HCT116 (cell line): ENCODE results near the gene SIL1. TPM values are rescaled to one million over a fixed set of nuclear protein-coding genes. Genes with fewer than 3 reads are reported as not detected.

Experiments
- ATAC-seq: fragments of 200-7000 bp; cut with Tn5 transposase; 2 replicates; pipeline ENCODE4 v1.9.1; 2020; ENCODE audit warnings: mild to moderate bottlenecking, moderate library complexity
- BruUV-seq: library from RNA; stranded (reverse); fragments of 400-500 nt; replicated peaks from 2 replicates; lab custom pipeline; 2021; lab: Mats Ljungman, UMichigan
- CTCF ChIA-PET: fragments of 300-600 bp; sonication (Branson Sonifier 250); formaldehyde crosslinking; loops from one replicate; lab custom pipeline; 2021; ENCODE audit warnings: antibody characterized with exemption; lab: Charles Lee
- POLR2A ChIA-PET: fragments of 300-600, 350-600 bp; sonication (Branson Sonifier 250); formaldehyde crosslinking; loops from one replicate; lab custom pipeline; 2021; ENCODE audit warnings: antibody characterized with exemption; lab: Charles Lee
- RAD21 ChIA-PET, 2 experiments: fragments of 300-600 bp; sonication (Branson Sonifier 250); formaldehyde crosslinking; loops; one replicate each; lab custom pipeline; 2023; ENCODE audit warnings: low total read pairs in 2 of 2; ENCODE audit not compliant: uncharacterized antibody in 2 of 2, unreplicated experiment in 2 of 2, low non-redundant PET in 1 of 2; lab: Charles Lee
- DNase-seq: peaks from one replicate; pipeline ENCODE4 v3.0.0-alpha.2; 2010; ENCODE audit warnings: low read depth, low spot score
- H2AFZ ChIP-seq: fragments of 200-600 bp; shearing (Covaris generic), sonication (generic); 2 replicates; pipeline ENCODE4 v1.6.1; 2017; ENCODE audit warnings: low read depth, mixed run types, mixed read lengths, antibody characterized with exemption, low read length; ENCODE audit not compliant: poor library complexity, severe bottlenecking
- H3K27ac ChIP-seq: 2 replicates; pipeline ENCODE4 v1.5.1; 2012; ENCODE audit warnings: low read depth, low read length
- H3K27me3 ChIP-seq: fragments of 200-600 bp; sonication (generic); 2 replicates; pipeline ENCODE4 v1.6.1; 2016; ENCODE audit warnings: mixed run types, low read length, mixed read lengths; ENCODE audit not compliant: insufficient read depth
- H3K36me3 ChIP-seq, 2 experiments: fragments of 200-500 bp in 1 of 2; fragments of 200-600 bp in 1 of 2; sonication (Bioruptor generic) in 1 of 2; sonication (generic) in 1 of 2; 2 replicates each; pipeline versions ENCODE4 v1.5.1 to v1.6.1; 2014 to 2016; ENCODE audit warnings: low read length in 2 of 2, inconsistent platforms in 1 of 2, mixed read lengths in 1 of 2, mixed run types in 1 of 2; ENCODE audit not compliant: insufficient read depth in 2 of 2, control insufficient read depth in 1 of 2
- H3K4me1 ChIP-seq, 2 experiments: fragments of 200-600 bp in 1 of 2; sonication (generic) in 1 of 2; 2 replicates each; pipeline versions ENCODE4 v1.5.1 to v1.6.1; 2012 to 2017; ENCODE audit warnings: low read length in 2 of 2, inconsistent platforms in 1 of 2, mild to moderate bottlenecking in 1 of 2, mixed read lengths in 1 of 2, mixed run types in 1 of 2, moderate library complexity in 1 of 2; ENCODE audit not compliant: insufficient read depth in 2 of 2, control insufficient read depth in 1 of 2
- H3K4me2 ChIP-seq: fragments of 200-600 bp; sonication (generic); 2 replicates; pipeline ENCODE4 v1.6.1; 2017; ENCODE audit warnings: mixed run types, low read length, mixed read lengths
- H3K4me3 ChIP-seq, 2 experiments: fragments of 200-600 bp in 1 of 2; sonication (generic) in 1 of 2; replicated peaks in 1 of 2; 2 replicates each; pipeline ENCODE4 v1.5.1; 2011 to 2016; ENCODE audit warnings: low read length in 2 of 2, control low read depth in 1 of 2, low read depth in 1 of 2, mild to moderate bottlenecking in 1 of 2, mixed read lengths in 1 of 2, mixed run types in 1 of 2
- H3K79me2 ChIP-seq: fragments of 200-600 bp; sonication (generic); 2 replicates; pipeline ENCODE4 v1.6.1; 2017; ENCODE audit warnings: mild to moderate bottlenecking, mixed run types, low read length, moderate library complexity, mixed read lengths; ENCODE audit not compliant: insufficient read depth
- H3K9ac ChIP-seq: fragments of 200-600 bp; sonication (generic); 2 replicates; pipeline ENCODE4 v1.6.1; 2016; ENCODE audit warnings: low read length, mixed read lengths
- H3K9me2 ChIP-seq: fragments of 200-600 bp; sonication (generic), shearing (Covaris generic); 2 replicates; pipeline ENCODE4 v1.6.1; 2017; ENCODE audit warnings: mixed run types, mild to moderate bottlenecking, moderate library complexity; ENCODE audit not compliant: insufficient read depth
- H3K9me3 ChIP-seq, 2 experiments: fragments of 200-500 bp in 1 of 2; fragments of 200-600 bp in 1 of 2; sonication (Bioruptor generic) in 1 of 2; sonication (generic) in 1 of 2; 2 replicates each; pipeline ENCODE4 v1.6.1; 2014 to 2017; ENCODE audit warnings: low read length in 2 of 2, mixed read lengths in 2 of 2, inconsistent platforms in 1 of 2, low read depth in 1 of 2, mild to moderate bottlenecking in 1 of 2, mixed run types in 1 of 2, moderate library complexity in 1 of 2; ENCODE audit not compliant: control insufficient read depth in 1 of 2, insufficient read depth in 1 of 2
- H4K20me1 ChIP-seq: fragments of 200-600 bp; sonication (generic), shearing (Covaris generic); 2 replicates; pipeline ENCODE4 v1.6.1; 2017; ENCODE audit warnings: mixed run types, mild to moderate bottlenecking, moderate library complexity; ENCODE audit not compliant: insufficient read depth
- CEBPB ChIP-seq: IDR thresholded peaks from 2 replicates; pipeline ENCODE4 v1.6.1; 2012; ENCODE audit warnings: low read depth
- ELF1 ChIP-seq: IDR thresholded peaks from 2 replicates; pipeline ENCODE4 v1.6.1; 2012; ENCODE audit warnings: low read depth, borderline replicate concordance
- EZH2 ChIP-seq: fragments of 200-600 bp; sonication (generic); IDR thresholded peaks from 2 replicates; pipeline ENCODE4 v1.6.1; 2017; ENCODE audit warnings: antibody characterized with exemption, mixed run types
- EZH2phosphoT487 ChIP-seq: fragments of 200-600 bp; IDR thresholded peaks from 2 replicates; pipeline ENCODE4 v1.6.1; 2018; ENCODE audit warnings: antibody characterized with exemption, borderline replicate concordance
- FOSL1 ChIP-seq: IDR thresholded peaks from 2 replicates; pipeline ENCODE4 v1.6.1; 2012; ENCODE audit warnings: low read depth
- JUND ChIP-seq: IDR thresholded peaks from 2 replicates; pipeline ENCODE4 v1.6.1; 2012
- MAX ChIP-seq: IDR thresholded peaks from 2 replicates; pipeline ENCODE4 v1.6.1; 2012
- RAD21 ChIP-seq: IDR thresholded peaks from 2 replicates; pipeline ENCODE4 v1.6.1; 2012; ENCODE audit warnings: low read depth, mild to moderate bottlenecking
- SIN3A ChIP-seq: IDR thresholded peaks from 2 replicates; pipeline ENCODE4 v1.6.1; 2012; ENCODE audit warnings: low read depth
- SP1 ChIP-seq: IDR thresholded peaks from 2 replicates; pipeline ENCODE4 v1.6.1; 2012; ENCODE audit warnings: low read depth
- TCF7L2 ChIP-seq: IDR thresholded peaks from 2 replicates; pipeline ENCODE4 v1.7.0; 2011; ENCODE audit warnings: borderline replicate concordance, inconsistent platforms; ENCODE audit not compliant: insufficient read depth, insufficient read length; ENCODE audit errors: extremely low read depth
- YY1 ChIP-seq: IDR thresholded peaks from 2 replicates; pipeline ENCODE4 v1.6.1; 2011; ENCODE audit warnings: low read length, low read depth, moderate library complexity, mild to moderate bottlenecking; ENCODE audit not compliant: insufficient replicate concordance; ENCODE audit errors: extremely low read depth
- ZBTB33 ChIP-seq: IDR thresholded peaks from 2 replicates; pipeline ENCODE4 v1.6.1; 2011; ENCODE audit warnings: mild to moderate bottlenecking, low read length, moderate library complexity; ENCODE audit not compliant: insufficient replicate concordance; ENCODE audit errors: extremely low read depth
- ZFX ChIP-seq: fragments of 450-650 bp; IDR thresholded peaks from 2 replicates; pipeline ENCODE4 v1.6.1; 2017
- intact Hi-C: fragments of 100-400 bp; cut with micrococcal nuclease; formaldehyde crosslinking; loops from 2 replicates; pipeline ENCODE4 v1.10.0; 2022
- total RNA-seq: library from RNA; stranded (reverse); gene quantifications from one replicate; pipeline ENCODE4 v1.2.1, GENCODE V29; 2021; ENCODE audit not compliant: unreplicated experiment
- TF ChIP-seq, protein P1 (sequence below), 3 experiments: fragments of 200-600 bp in 1 of 3; sonication (generic) in 1 of 3; IDR thresholded peaks in 2 of 3; conservative IDR thresholded peaks in 1 of 3; 2 replicates each; pipeline ENCODE4 v1.5.1; 2012 to 2017; ENCODE audit warnings: low read depth in 2 of 3, low read length in 2 of 3, antibody characterized with exemption in 1 of 3, borderline replicate concordance in 1 of 3, control low read depth in 1 of 3, mild to moderate bottlenecking in 1 of 3, mixed read lengths in 1 of 3, mixed run types in 1 of 3, moderate library complexity in 1 of 3; ENCODE audit not compliant: insufficient read depth in 1 of 3
- TF ChIP-seq, protein P2 (sequence below): IDR thresholded peaks from 2 replicates; pipeline ENCODE4 v1.6.1; 2012

SIL1 gene
- total RNA-seq, 1 experiment from 2014 or later = 34.0 TPM

GRCh38 chr5:139178589-139178917 is 19.6 kb downstream of the SIL1 start:
- Histone ChIP-seq H2AFZ (no peak overlapping the region), H3K9me2 (no peaks in the 10 kb centered on the region), H3K4me1 (peaks cover 14 to 21% of the 10 kb centered on the region in 2 experiments), H3K36me3 (no peaks in the 10 kb centered on the region), H3K4me3 (no peak overlapping the region), H3K4me2 (no peak overlapping the region), H3K27ac (no peak overlapping the region), H3K9me3 (no peaks in the 10 kb centered on the region), H3K9ac (no peak overlapping the region), H3K27me3 (no peaks in the 10 kb centered on the region)
- BruUV-seq = no TSS peak
- CTCF ChIA-PET = no interaction called here
- intact Hi-C loops = no loop called here
- no peak for TF ChIP-seq EZH2phosphoT487
- TF ChIP-seq RAD21 = no peak
- no peak for TF ChIP-seq MAX
- no peak for TF ChIP-seq TCF7L2
- TF ChIP-seq SP1 = no peak
- TF ChIP-seq SIN3A = no peak
- TF ChIP-seq JUND = no peak
- TF ChIP-seq, protein P1, sequence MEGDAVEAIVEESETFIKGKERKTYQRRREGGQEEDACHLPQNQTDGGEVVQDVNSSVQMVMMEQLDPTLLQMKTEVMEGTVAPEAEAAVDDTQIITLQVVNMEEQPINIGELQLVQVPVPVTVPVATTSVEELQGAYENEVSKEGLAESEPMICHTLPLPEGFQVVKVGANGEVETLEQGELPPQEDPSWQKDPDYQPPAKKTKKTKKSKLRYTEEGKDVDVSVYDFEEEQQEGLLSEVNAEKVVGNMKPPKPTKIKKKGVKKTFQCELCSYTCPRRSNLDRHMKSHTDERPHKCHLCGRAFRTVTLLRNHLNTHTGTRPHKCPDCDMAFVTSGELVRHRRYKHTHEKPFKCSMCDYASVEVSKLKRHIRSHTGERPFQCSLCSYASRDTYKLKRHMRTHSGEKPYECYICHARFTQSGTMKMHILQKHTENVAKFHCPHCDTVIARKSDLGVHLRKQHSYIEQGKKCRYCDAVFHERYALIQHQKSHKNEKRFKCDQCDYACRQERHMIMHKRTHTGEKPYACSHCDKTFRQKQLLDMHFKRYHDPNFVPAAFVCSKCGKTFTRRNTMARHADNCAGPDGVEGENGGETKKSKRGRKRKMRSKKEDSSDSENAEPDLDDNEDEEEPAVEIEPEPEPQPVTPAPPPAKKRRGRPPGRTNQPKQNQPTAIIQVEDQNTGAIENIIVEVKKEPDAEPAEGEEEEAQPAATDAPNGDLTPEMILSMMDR (IDR thresholded peaks at IDR 0.05 in 2 of 3, conservative IDR thresholded peaks at IDR 0.05 in 1 of 3; ENCODE audit: borderline replicate concordance in 1 of 3, insufficient read depth in 1 of 3, low read depth in 2 of 3, low read length in 2 of 3) = no peak
- no peak for TF ChIP-seq EZH2
- TF ChIP-seq, protein P2, sequence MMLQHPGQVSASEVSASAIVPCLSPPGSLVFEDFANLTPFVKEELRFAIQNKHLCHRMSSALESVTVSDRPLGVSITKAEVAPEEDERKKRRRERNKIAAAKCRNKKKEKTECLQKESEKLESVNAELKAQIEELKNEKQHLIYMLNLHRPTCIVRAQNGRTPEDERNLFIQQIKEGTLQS = no peak
- no peak for TF ChIP-seq CEBPB
- TF ChIP-seq ZFX = no peak
- no peak for TF ChIP-seq FOSL1
- TF ChIP-seq ELF1 = no peak
- TF ChIP-seq ZBTB33 = no peak
- TF ChIP-seq YY1 = no peak
- TF ChIP-seq, all 23 proteins: peak for 0
- POLR2A ChIA-PET = no interaction called here
- Histone ChIP-seq H3K79me2 (peaks cover 8% of the 10 kb centered on the region; the same call in 1 of the 2 replicates), H4K20me1 (no peaks in the 10 kb centered on the region)
- no peak for DNase-seq
- no peak for ATAC-seq
- RAD21 ChIA-PET = no interaction called here
